Measurements from ENCODE around the gene HDAC10. TPM values are rescaled to one million over a fixed set of nuclear protein-coding genes. Genes with fewer than 3 reads are reported as not detected.

HDAC10 gene
- total RNA-seq, 1 experiment from 2014 or later: 45.0 TPM

GRCh38 chr22:50274771-50275170 is 23.7 kb upstream of the HDAC10 start:
- Histone ChIP-seq H3K79me2 (ENCODE audit: insufficient read depth, low read length) (no peaks in the 10 kb centered on the region), H3K23me2 (ENCODE audit: insufficient read length, low read depth, low read length, poor library complexity, severe bottlenecking) (peaks cover 5% of the 10 kb centered on the region), H2AFZ (ENCODE audit: low read length) (no peak overlapping the region), H4K8ac (replicated peaks; ENCODE audit: insufficient read length, low read depth, low read length) (no peak overlapping the region), H3K18ac (ENCODE audit: insufficient read length, low read depth, low read length) (no peak overlapping the region), H3K4ac (ENCODE audit: low read depth, low read length) (no peak overlapping the region), H3K9ac (ENCODE audit: extremely low read depth, insufficient read length, low read length) (no peak overlapping the region), H3K4me1 (ENCODE audit: insufficient read depth, low read length) (no peaks in the 10 kb centered on the region), H2BK20ac (ENCODE audit: low read depth, low read length, poor library complexity, severe bottlenecking) (no peak overlapping the region), H3K23ac (ENCODE audit: insufficient read length, low read depth, low read length) (no peak overlapping the region), H3K27ac (ENCODE audit: insufficient read length, low read depth, low read length) (no peak overlapping the region), H3K56ac (ENCODE audit: insufficient read length, low read depth, low read length) (no peak overlapping the region), H2BK12ac (ENCODE audit: insufficient read length, low read depth, low read length) (no peak overlapping the region), H2BK15ac (ENCODE audit: low read depth, low read length) (no peak overlapping the region), H3K27me3 (ENCODE audit: insufficient read depth, low read length) (no peaks in the 10 kb centered on the region; the same call in 1 of the 2 replicates), H2BK120ac (ENCODE audit: low read depth, low read length, poor library complexity, severe bottlenecking) (no peak overlapping the region), H3K9me3 (ENCODE audit: control insufficient read depth, low read depth, low read length) (no peaks in the 10 kb centered on the region), H2BK5ac (ENCODE audit: insufficient read length, low read length) (no peak overlapping the region), H3K14ac (ENCODE audit: insufficient read depth, low read length) (no peak overlapping the region), H4K20me1 (ENCODE audit: control insufficient read depth, insufficient read depth, insufficient read length) (no peaks in the 10 kb centered on the region), H3K4me2 (ENCODE audit: insufficient read depth, insufficient read length, low read length) (no peak overlapping the region), H4K91ac (ENCODE audit: insufficient read length, low read depth, low read length) (no peak overlapping the region), H3K79me1 (ENCODE audit: insufficient read depth, low read depth, low read length, poor library complexity, severe bottlenecking) (no peaks in the 10 kb centered on the region), H4K5ac (ENCODE audit: insufficient read length, low read depth, low read length) (no peak overlapping the region), H3T11ph (ENCODE audit: low read length) (no peak overlapping the region), H2AK5ac (ENCODE audit: insufficient read length, low read length) (no peak overlapping the region)
- H3K36me3 Mint-ChIP-seq (ENCODE audit: insufficient read depth in 1 of 3, low read depth in 3 of 3): peaks cover 33 to 54% (median 46%) of the 10 kb centered on the region in 3 experiments
- no peak overlapping the region; a peak in 1 of 5 replicates for H3K4me3 Mint-ChIP-seq
- H3K27me3 Mint-ChIP-seq (ENCODE audit: low read depth): peaks cover 19% of the 10 kb centered on the region
- H3K9me3 Mint-ChIP-seq: peaks cover 8 to 13% of the 10 kb centered on the region in 2 experiments
- DNase-seq: no peak
- H3K27ac Mint-ChIP-seq: no peak overlapping the region
- H3K4me1 Mint-ChIP-seq: peaks cover 2 to 8% of the 10 kb centered on the region in 2 experiments; a peak in 1 of 4 replicates
- no CpG with 5 or more reads among the region's 7 CpGs for WGBS (ENCODE audit: extremely low coverage, insufficient read length, low lambda C conversion rate)
- no peak for TF ChIP-seq CTCF (conservative IDR thresholded peaks at IDR 0.05)

All from H9 (cell line).